RWPE2 (cell line): ENCODE measurements around the gene SAT1.

Experiments
- ATAC-seq: fragments of 200-7000 bp; cut with Tn5 transposase; 3 replicates; pipeline ENCODE4 v1.9.1; 2021; ENCODE audit warnings: low read depth
- DNase-seq: peaks from one replicate; pipeline ENCODE4 v3.0.0-alpha.2; 2020; ENCODE audit warnings: low spot score
- H3K27ac ChIP-seq: fragments of 450-650 bp; 2 replicates; pipeline ENCODE4 v1.5.1; 2017; ENCODE audit warnings: mild to moderate bottlenecking; ENCODE audit not compliant: poor library complexity, severe bottlenecking
- H3K27me3 ChIP-seq: fragments of 250-450 bp; sonication (Bioruptor Pico); 2 replicates; pipeline ENCODE4 v1.5.1; 2021; ENCODE audit warnings: mild to moderate bottlenecking, moderate library complexity; ENCODE audit not compliant: insufficient read depth, poor library complexity, severe bottlenecking
- H3K36me3 ChIP-seq: fragments of 250-450 bp; sonication (Bioruptor Pico); 2 replicates; pipeline ENCODE4 v1.5.1; 2020; ENCODE audit warnings: low read depth, mild to moderate bottlenecking, moderate library complexity
- H3K4me1 ChIP-seq: fragments of 250-450 bp; sonication (Bioruptor Pico); 2 replicates; pipeline ENCODE4 v1.5.1; 2021; ENCODE audit warnings: mild to moderate bottlenecking, moderate library complexity; ENCODE audit not compliant: insufficient read depth, poor library complexity, severe bottlenecking
- H3K4me3 ChIP-seq: fragments of 250-450 bp; sonication (Bioruptor Pico); 2 replicates; pipeline ENCODE4 v1.5.1; 2021; ENCODE audit warnings: mild to moderate bottlenecking, moderate library complexity; ENCODE audit not compliant: severe bottlenecking
- H3K9me3 ChIP-seq: fragments of 250-450 bp; sonication (Bioruptor Pico); 2 replicates; pipeline ENCODE4 v1.5.1; 2021; ENCODE audit warnings: mild to moderate bottlenecking, moderate library complexity; ENCODE audit not compliant: severe bottlenecking
- TF ChIP-seq, protein P1 (sequence below): fragments of 450-650 bp; IDR thresholded peaks from one replicate; pipeline ENCODE4 v1.5.1; 2017; ENCODE audit warnings: mild to moderate bottlenecking, moderate library complexity; ENCODE audit not compliant: poor library complexity, severe bottlenecking

SAT1 gene

DNA sequence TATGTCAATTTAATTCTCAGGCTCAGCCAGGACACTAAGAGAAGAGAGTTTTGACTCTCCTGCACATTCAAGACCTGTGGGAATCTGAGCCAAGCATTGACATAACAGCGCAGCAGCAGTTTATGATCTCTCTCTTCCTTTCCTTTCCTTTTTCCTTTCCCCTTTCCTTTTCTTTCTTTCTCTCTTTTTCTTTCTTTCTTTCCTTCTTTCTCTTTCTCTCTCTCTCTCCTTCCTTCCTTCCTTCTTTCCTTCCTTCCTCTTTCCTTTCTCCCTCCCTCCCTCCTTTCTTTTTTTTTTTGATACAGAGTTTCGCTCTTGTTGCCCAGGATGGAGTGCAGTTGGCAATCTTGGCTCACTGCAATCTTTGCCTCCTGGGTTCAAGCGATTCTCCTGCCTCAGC is 21.6 kb downstream of the SAT1 start:
- H3K27ac ChIP-seq = peak overlapping the region; percentile 94
- no peak; the same call in 2 of the 3 replicates for ATAC-seq
- no peaks in the 10 kb centered on the region for H3K9me3 ChIP-seq
- H3K4me3 ChIP-seq = no peak overlapping the region
- TF ChIP-seq, protein P1, sequence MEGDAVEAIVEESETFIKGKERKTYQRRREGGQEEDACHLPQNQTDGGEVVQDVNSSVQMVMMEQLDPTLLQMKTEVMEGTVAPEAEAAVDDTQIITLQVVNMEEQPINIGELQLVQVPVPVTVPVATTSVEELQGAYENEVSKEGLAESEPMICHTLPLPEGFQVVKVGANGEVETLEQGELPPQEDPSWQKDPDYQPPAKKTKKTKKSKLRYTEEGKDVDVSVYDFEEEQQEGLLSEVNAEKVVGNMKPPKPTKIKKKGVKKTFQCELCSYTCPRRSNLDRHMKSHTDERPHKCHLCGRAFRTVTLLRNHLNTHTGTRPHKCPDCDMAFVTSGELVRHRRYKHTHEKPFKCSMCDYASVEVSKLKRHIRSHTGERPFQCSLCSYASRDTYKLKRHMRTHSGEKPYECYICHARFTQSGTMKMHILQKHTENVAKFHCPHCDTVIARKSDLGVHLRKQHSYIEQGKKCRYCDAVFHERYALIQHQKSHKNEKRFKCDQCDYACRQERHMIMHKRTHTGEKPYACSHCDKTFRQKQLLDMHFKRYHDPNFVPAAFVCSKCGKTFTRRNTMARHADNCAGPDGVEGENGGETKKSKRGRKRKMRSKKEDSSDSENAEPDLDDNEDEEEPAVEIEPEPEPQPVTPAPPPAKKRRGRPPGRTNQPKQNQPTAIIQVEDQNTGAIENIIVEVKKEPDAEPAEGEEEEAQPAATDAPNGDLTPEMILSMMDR = no peak
- no peaks in the 10 kb centered on the region for H3K36me3 ChIP-seq
- H3K27me3 ChIP-seq = no peaks in the 10 kb centered on the region
- no peak for DNase-seq
- H3K4me1 ChIP-seq = peaks cover 34% of the 10 kb centered on the region

- ATAC-seq (no peak), DNase-seq (no peak)
- no peaks in the 10 kb centered on the region for H3K9me3 ChIP-seq
- H3K27me3 ChIP-seq = no peaks in the 10 kb centered on the region
- H3K4me3 ChIP-seq = no peak overlapping the region
- peaks cover 34% of the 10 kb centered on the region for H3K4me1 ChIP-seq
- no peaks in the 10 kb centered on the region for H3K36me3 ChIP-seq
- peak overlapping the region; percentile 94 for H3K27ac ChIP-seq
- TF ChIP-seq, protein P1 = no peak
Measured at GRCh38 chrX:23805389-23805788, 22.4 kb downstream of the SAT1 start.

DNA sequence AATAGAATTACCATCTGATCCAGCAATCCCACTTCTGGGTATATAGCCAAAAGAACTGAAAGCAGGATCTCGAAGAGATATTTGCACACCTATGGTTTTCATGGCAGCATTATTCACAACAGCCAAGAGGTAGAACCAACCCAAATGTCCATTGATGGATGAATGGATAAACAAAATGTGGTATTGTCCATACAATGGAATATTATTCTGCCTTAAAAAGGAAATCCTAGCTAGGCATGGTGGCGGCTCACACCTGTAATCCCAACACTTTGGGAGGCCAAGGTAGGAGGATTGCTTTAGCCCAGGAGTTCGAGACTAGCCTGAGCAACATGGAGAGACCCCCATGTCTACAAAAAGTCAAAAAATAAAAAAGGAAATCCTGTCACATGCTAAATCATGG is 27.3 kb downstream of the SAT1 start:
- no peaks in the 10 kb centered on the region for H3K9me3 ChIP-seq
- no peaks in the 10 kb centered on the region for H3K36me3 ChIP-seq
- no peak overlapping the region for H3K4me3 ChIP-seq
- H3K4me1 ChIP-seq = peaks cover 18% of the 10 kb centered on the region
- no peak for ATAC-seq
- TF ChIP-seq, protein P1 = no peak
- no peaks in the 10 kb centered on the region for H3K27me3 ChIP-seq
- no peak overlapping the region for H3K27ac ChIP-seq
- no peak for DNase-seq

- TF ChIP-seq, protein P1 = no peak
- no peak overlapping the region for H3K4me3 ChIP-seq
- no peaks in the 10 kb centered on the region for H3K27me3 ChIP-seq
- H3K9me3 ChIP-seq = no peaks in the 10 kb centered on the region
- H3K4me1 ChIP-seq = peaks cover 18% of the 10 kb centered on the region
- H3K36me3 ChIP-seq = no peaks in the 10 kb centered on the region
- no peak for DNase-seq
- ATAC-seq = no peak
- H3K27ac ChIP-seq = no peak overlapping the region
Measured at GRCh38 chrX:23811108-23811651, 28.2 kb downstream of the SAT1 start.

DNA sequence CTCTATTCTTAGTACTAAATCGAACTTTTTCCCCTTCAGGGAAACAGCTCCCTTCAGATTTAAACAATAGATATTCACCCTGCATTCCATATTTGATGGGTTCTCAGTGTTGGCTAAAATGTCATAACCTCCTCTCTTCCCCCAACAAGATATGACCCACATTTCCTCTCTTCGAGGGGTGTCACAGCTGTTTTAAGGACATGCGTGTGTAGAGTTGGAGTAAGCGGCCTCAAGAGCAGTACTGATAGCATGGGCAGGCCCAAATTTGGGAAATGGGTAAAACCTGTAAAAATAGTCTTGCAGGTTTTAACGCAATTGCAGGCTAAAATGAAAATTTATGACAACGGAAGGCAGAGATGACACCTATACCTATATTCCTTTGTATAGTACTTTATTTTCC is 28.7 kb downstream of the SAT1 start:
- Histone ChIP-seq H3K27me3 (no peaks in the 10 kb centered on the region), H3K4me3 (no peak overlapping the region), H3K27ac (no peak overlapping the region), H3K36me3 (no peaks in the 10 kb centered on the region), H3K9me3 (no peaks in the 10 kb centered on the region), H3K4me1 (peaks cover 15% of the 10 kb centered on the region)
- TF ChIP-seq, protein P1 = no peak
- DNase-seq (no peak), ATAC-seq (no peak)
